ENCODE measurements around the gene TBCE. TPM values are rescaled to one million over a fixed set of nuclear protein-coding genes. Genes with fewer than 3 reads are reported as not detected.

TBCE gene
- total RNA-seq, 1 experiment from 2014 or later: 41.6 TPM

DNA sequence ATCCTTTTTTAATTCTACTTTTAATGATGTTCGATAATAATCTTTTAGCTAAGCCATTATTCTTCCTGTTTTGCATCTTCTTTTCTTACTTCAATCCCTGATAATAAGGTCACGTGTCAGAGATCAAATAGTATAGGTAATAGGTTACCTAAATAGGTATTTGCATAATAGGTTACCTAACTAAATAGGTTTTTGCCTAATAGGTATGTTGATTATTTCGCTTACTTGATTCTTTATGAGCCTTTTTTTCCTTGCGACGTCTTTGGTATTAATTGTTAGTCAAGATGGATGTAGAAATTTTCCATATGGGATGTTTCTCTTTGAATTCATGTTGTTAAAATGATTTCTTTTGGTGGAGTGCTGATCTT is 36.3 kb upstream of the TBCE start:
- peaks cover 11 to 28% of the 10 kb centered on the region in 2 experiments for H3K4me1 Mint-ChIP-seq
- Histone ChIP-seq H2AFZ (ENCODE audit: low read length) (no peak overlapping the region), H3K4me2 (ENCODE audit: insufficient read depth, insufficient read length, low read length) (peak overlapping the region; percentile 87), H3K4me1 (ENCODE audit: insufficient read depth, low read length) (no peaks in the 10 kb centered on the region), H2AK5ac (ENCODE audit: insufficient read length, low read length) (no peak overlapping the region), H3K79me1 (ENCODE audit: insufficient read depth, low read depth, low read length, poor library complexity, severe bottlenecking) (no peaks in the 10 kb centered on the region), H3K9ac (ENCODE audit: extremely low read depth, insufficient read length, low read length) (no peak overlapping the region), H4K5ac (ENCODE audit: insufficient read length, low read depth, low read length) (no peak overlapping the region), H4K91ac (ENCODE audit: insufficient read length, low read depth, low read length) (no peak overlapping the region), H2BK5ac (ENCODE audit: insufficient read length, low read length) (no peak overlapping the region), H4K8ac (replicated peaks; ENCODE audit: insufficient read length, low read depth, low read length) (no peak overlapping the region), H3K27ac (ENCODE audit: insufficient read length, low read depth, low read length) (no peak overlapping the region), H3K9me3 (ENCODE audit: control insufficient read depth, low read depth, low read length) (no peaks in the 10 kb centered on the region), H3K56ac (ENCODE audit: insufficient read length, low read depth, low read length) (no peak overlapping the region), H3K18ac (ENCODE audit: insufficient read length, low read depth, low read length) (no peak overlapping the region), H3T11ph (ENCODE audit: low read length) (no peak overlapping the region), H3K79me2 (ENCODE audit: insufficient read depth, low read length) (peaks cover 28% of the 10 kb centered on the region; the same call in 1 of the 2 replicates), H2BK120ac (ENCODE audit: low read depth, low read length, poor library complexity, severe bottlenecking) (no peak overlapping the region), H3K23ac (ENCODE audit: insufficient read length, low read depth, low read length) (no peak overlapping the region), H3K27me3 (ENCODE audit: insufficient read depth, low read length) (no peaks in the 10 kb centered on the region), H3K23me2 (ENCODE audit: insufficient read length, low read depth, low read length, poor library complexity, severe bottlenecking) (peaks cover 10% of the 10 kb centered on the region), H2BK12ac (ENCODE audit: insufficient read length, low read depth, low read length) (no peak overlapping the region), H3K14ac (ENCODE audit: insufficient read depth, low read length) (no peak overlapping the region), H3K4ac (ENCODE audit: low read depth, low read length) (no peak overlapping the region), H2BK15ac (ENCODE audit: low read depth, low read length) (no peak overlapping the region), H4K20me1 (ENCODE audit: control insufficient read depth, insufficient read depth, insufficient read length) (no peaks in the 10 kb centered on the region), H2BK20ac (ENCODE audit: low read depth, low read length, poor library complexity, severe bottlenecking) (no peak overlapping the region)
- WGBS (ENCODE audit: extremely low coverage, insufficient read length, low lambda C conversion rate): no CpG with 5 or more reads among the region's 5 CpGs
- H3K4me3 Mint-ChIP-seq: no peak overlapping the region; a peak in 2 of 5 replicates
- no peaks in the 10 kb centered on the region for H3K9me3 Mint-ChIP-seq
- no peaks in the 10 kb centered on the region for H3K27me3 Mint-ChIP-seq (ENCODE audit: low read depth)
- TF ChIP-seq CTCF (conservative IDR thresholded peaks at IDR 0.05): no peak
- H3K27ac Mint-ChIP-seq: no peak overlapping the region; a peak in 1 of 7 replicates
- no peak for DNase-seq
- H3K36me3 Mint-ChIP-seq (ENCODE audit: insufficient read depth in 1 of 3, low read depth in 3 of 3): peaks cover 12 to 19% (median 12%) of the 10 kb centered on the region in 3 experiments
